Sigmoid colon (tissue), 7 donors: ENCODE results near the gene ARCN1. TPM values are rescaled to one million over a fixed set of nuclear protein-coding genes. Genes with fewer than 3 reads are reported as not detected.
"Not testable (repeated sequence)": the region's sequence is repeated elsewhere in the genome, so short reads cannot be mapped to it uniquely, and the experiment has no call there.

Experiments used
- DNase-seq: peaks from one replicate; pipeline ENCODE4 v3.0.0-alpha.2; 2019
- H3K27ac ChIP-seq, 4 donors: fragments of 200-600 bp; sonication (generic); one replicate each; pipeline ENCODE4 v1.5.1; 2016 to 2019; ENCODE audit warnings: mild to moderate bottlenecking in 1 of 4
- H3K27me3 ChIP-seq, 3 donors: fragments of 200-600 bp; sonication (generic); one replicate each; pipeline ENCODE4 v1.5.1; 2019; ENCODE audit warnings: mild to moderate bottlenecking in 1 of 3
- H3K36me3 ChIP-seq, 4 donors: fragments of 200-600 bp; sonication (generic); one replicate each; pipeline ENCODE4 v1.5.1; 2016 to 2019
- H3K4me1 ChIP-seq, 4 donors: fragments of 200-600 bp; sonication (generic); one replicate each; pipeline ENCODE4 v1.5.1; 2017 to 2019
- H3K4me3 ChIP-seq, 4 donors: fragments of 200-600 bp; sonication (generic); one replicate each; pipeline ENCODE4 v1.5.1; 2017 to 2019; ENCODE audit warnings: mild to moderate bottlenecking in 2 of 4, moderate library complexity in 1 of 4
- H3K9me3 ChIP-seq, 4 donors: fragments of 200-600 bp in 3 of 4; sonication (generic) in 3 of 4; one replicate each; pipeline versions ENCODE4 v1.5.1 to v1.6.1; 2013 to 2019
- EP300 ChIP-seq, 4 donors: sonication (generic); formaldehyde crosslinking; IDR thresholded peaks; one replicate each; pipeline ENCODE4 v1.6.1; 2017; ENCODE audit warnings: antibody characterized with exemption in 4 of 4
- POLR2A ChIP-seq, 2 donors: fragments of 450-650 bp; IDR thresholded peaks; one replicate each; pipeline ENCODE4 v1.6.1; 2016; ENCODE audit warnings: antibody characterized with exemption in 2 of 2, mild to moderate bottlenecking in 2 of 2, moderate library complexity in 2 of 2
- POLR2AphosphoS5 ChIP-seq, 4 donors: sonication (generic); formaldehyde crosslinking; IDR thresholded peaks; one replicate each; pipeline ENCODE4 v1.6.1; 2017; ENCODE audit warnings: antibody characterized with exemption in 4 of 4
- WGBS, 2 donors: extraction: QIAGEN DNeasy Blood & Tissue Kit; methylation state at CpG; one replicate each; pipeline ENCODE4 v1.1.7; 2013; 5-methylcytosine and 5-hydroxymethylcytosine counted together
- intact Hi-C: fragments of 100-400 bp; cut with DNase I; formaldehyde crosslinking; loops from one replicate; pipeline ENCODE4 v1.15.1; 2023
- polyA plus RNA-seq, 3 donors: library from polyadenylated mRNA; stranded (reverse); fragments of 200-250 nt; gene quantifications; one replicate each; pipeline ENCODE4 v1.2.3, GENCODE V29; 2013
- total RNA-seq, 4 donors: library from RNA; depleted of rRNA; stranded (reverse); fragments of >200 nt; gene quantifications; one replicate each; pipeline ENCODE4 v1.1.0, GENCODE V29; 2016
- TF ChIP-seq, protein P1 (sequence below), 4 experiments: fragments of 450-650 bp in 3 of 4; fragments of 200-600 bp in 1 of 4; IDR thresholded peaks; one replicate each; pipeline ENCODE4 v1.5.1; 2016 to 2019; ENCODE audit warnings: antibody characterized with exemption in 4 of 4, mild to moderate bottlenecking in 3 of 4, moderate library complexity in 2 of 4
- donor health status: healthy with polysubstance abuse.
- donor health status: Bipolar disorder and iron deficiency.
- donor health status: healthy.

ARCN1 gene
- total and polyA plus RNA-seq, 7 donors, result 74.9 to 105 (median 87.8) TPM

DNA sequence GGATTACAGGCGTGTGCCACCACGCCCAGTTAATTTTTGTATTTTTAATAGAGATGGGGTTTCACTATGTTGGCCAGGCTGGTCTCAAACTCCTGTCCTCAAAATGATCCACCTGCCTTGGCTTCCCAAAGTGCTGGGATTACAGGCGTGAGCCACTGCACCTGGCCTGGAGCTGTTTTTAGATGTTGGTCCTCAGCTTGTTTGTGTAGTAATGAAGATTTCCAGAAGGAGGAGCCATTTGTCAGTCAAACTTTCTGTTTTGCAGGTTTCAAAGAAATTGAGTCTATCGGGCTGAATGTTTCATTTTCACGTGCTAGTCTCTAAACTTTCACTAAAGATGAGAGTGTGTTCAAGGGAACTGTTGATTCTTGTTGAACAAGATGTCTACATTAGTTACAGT is 22.8 kb downstream of the ARCN1 start:
- Histone ChIP-seq H3K4me1 (peaks cover 0 to 21% (median 10%) of the 10 kb centered on the region in 4 donors), H3K27ac (peak overlapping the region; percentile 12 to 78 (median 44)), H3K36me3 (peaks cover 24 to 99% (median 61%) of the 10 kb centered on the region in 4 donors)
- H3K4me3 ChIP-seq, H3K27me3 ChIP-seq, intact Hi-C loops, H3K9me3 ChIP-seq, DNase-seq: not testable (repeated sequence)
- TF ChIP-seq, protein P1, sequence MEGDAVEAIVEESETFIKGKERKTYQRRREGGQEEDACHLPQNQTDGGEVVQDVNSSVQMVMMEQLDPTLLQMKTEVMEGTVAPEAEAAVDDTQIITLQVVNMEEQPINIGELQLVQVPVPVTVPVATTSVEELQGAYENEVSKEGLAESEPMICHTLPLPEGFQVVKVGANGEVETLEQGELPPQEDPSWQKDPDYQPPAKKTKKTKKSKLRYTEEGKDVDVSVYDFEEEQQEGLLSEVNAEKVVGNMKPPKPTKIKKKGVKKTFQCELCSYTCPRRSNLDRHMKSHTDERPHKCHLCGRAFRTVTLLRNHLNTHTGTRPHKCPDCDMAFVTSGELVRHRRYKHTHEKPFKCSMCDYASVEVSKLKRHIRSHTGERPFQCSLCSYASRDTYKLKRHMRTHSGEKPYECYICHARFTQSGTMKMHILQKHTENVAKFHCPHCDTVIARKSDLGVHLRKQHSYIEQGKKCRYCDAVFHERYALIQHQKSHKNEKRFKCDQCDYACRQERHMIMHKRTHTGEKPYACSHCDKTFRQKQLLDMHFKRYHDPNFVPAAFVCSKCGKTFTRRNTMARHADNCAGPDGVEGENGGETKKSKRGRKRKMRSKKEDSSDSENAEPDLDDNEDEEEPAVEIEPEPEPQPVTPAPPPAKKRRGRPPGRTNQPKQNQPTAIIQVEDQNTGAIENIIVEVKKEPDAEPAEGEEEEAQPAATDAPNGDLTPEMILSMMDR (IDR thresholded peaks at IDR 0.05), result peak; percentile 8 to 45 (median 39)
- WGBS, 2 donors, result 47 to 51% methylated on average over 5 of the region's 5 CpGs

DNA sequence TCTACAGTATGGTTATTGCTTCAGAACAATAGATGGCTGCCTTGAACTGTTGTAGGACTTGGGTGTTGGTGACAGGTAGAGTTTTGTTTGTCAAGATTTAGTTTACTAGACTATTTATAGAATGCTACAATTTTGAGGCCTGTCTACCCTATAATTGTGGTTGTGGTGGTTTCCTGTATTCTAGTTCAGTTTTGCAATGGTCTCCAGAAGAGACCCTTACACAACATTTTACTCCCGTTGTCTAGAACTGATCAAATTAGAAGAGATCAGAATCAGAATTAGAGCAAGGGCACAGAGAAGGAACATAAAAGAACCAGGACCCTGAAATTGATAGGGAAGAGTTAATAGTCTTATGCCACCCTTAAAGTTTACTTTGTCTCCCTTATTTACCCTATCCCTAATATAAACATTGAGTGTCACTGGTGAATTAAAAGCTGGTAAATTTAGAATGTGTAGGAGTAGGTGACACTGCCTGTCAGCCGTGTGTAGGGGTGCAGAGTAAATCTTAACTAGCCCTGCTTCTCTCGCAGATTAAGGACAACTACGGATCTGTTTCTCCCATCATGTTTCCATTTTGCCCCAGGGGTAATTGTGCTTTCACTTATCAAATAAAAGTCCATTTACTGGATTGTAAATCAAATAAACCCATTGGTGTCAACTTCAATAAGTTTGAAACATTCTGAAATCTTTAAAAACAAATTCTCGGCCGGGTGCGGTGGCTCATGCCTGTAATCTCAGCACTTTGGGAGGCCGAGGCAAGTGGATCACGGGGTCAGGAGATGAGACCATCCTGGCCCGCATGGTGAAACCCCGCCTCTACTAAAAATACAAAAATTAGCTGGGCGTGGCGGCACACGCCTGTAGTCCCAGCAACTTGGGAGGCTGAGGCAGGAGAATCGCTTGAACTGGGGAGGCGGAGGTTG is 24.3 kb downstream of the ARCN1 start:
- H3K9me3 ChIP-seq, result no peaks in the 10 kb centered on the region
- no peak for TF ChIP-seq POLR2AphosphoS5 (IDR thresholded peaks at IDR 0.05)
- TF ChIP-seq EP300 (IDR thresholded peaks at IDR 0.05), result no peak
- no peak for TF ChIP-seq POLR2A (IDR thresholded peaks at IDR 0.05)
- TF ChIP-seq, protein P1 (IDR thresholded peaks at IDR 0.05), result no peak
- peaks cover 0 to 21% (median 10%) of the 10 kb centered on the region in 4 donors for H3K4me1 ChIP-seq
- intact Hi-C loops, result no loop called here
- DNase-seq, result no peak
- peak overlapping the region in 2 of 4 donors; percentile 34 to 78 for H3K27ac ChIP-seq
- H3K4me3 ChIP-seq, result no peak overlapping the region
- 88 to 90% methylated on average over 16 of the region's 16 CpGs for WGBS, 2 donors
- H3K36me3 ChIP-seq, result peaks cover 22 to 99% (median 65%) of the 10 kb centered on the region in 4 donors
- H3K27me3 ChIP-seq, result no peaks in the 10 kb centered on the region

- peak; percentile 36 for DNase-seq
- H3K4me3 ChIP-seq, result no peak overlapping the region
- TF ChIP-seq EP300 (IDR thresholded peaks at IDR 0.05), result no peak
- no peak for TF ChIP-seq POLR2A (IDR thresholded peaks at IDR 0.05)
- intact Hi-C loops, result no loop called here
- peaks cover 0 to 15% (median 7%) of the 10 kb centered on the region in 4 donors for H3K4me1 ChIP-seq
- H3K9me3 ChIP-seq, result no peaks in the 10 kb centered on the region
- H3K27me3 ChIP-seq, result no peaks in the 10 kb centered on the region
- H3K36me3 ChIP-seq, result peaks cover 22 to 99% (median 71%) of the 10 kb centered on the region in 4 donors
- 95 to 96% methylated on average over 9 of the region's 9 CpGs for WGBS, 2 donors
- H3K27ac ChIP-seq, result no peak overlapping the region
Measured at GRCh38 chr11:118597556-118597955, 25.3 kb downstream of the ARCN1 start.

- WGBS, 2 donors, result 70 to 73% methylated on average over 3 of the region's 3 CpGs
- peak; percentile 41 for DNase-seq
- H3K9me3 ChIP-seq, result no peaks in the 10 kb centered on the region
- TF ChIP-seq POLR2A (IDR thresholded peaks at IDR 0.05), result no peak
- TF ChIP-seq POLR2AphosphoS5 (IDR thresholded peaks at IDR 0.05), result peak in 1 of 4 donors; percentile 11
- H3K27ac ChIP-seq, result peak overlapping the region in 3 of 4 donors; percentile 17 to 97 (median 90)
- peaks cover 4 to 57% (median 42%) of the 10 kb centered on the region in 4 donors for H3K36me3 ChIP-seq
- H3K4me1 ChIP-seq, result peaks cover 0 to 36% (median 30%) of the 10 kb centered on the region in 4 donors
- H3K4me3 ChIP-seq, result no peak overlapping the region
- no peaks in the 10 kb centered on the region for H3K27me3 ChIP-seq
- intact Hi-C loops, result no loop called here
Measured at GRCh38 chr11:118602331-118602730, 30.1 kb downstream of the ARCN1 start.

GRCh38 chr11:118603709-118604108 is 31.5 kb downstream of the ARCN1 start:
- H3K27me3 ChIP-seq, intact Hi-C loops, H3K4me3 ChIP-seq, H3K9me3 ChIP-seq: not testable (repeated sequence)
- Histone ChIP-seq H3K4me1 (peaks cover 0 to 39% (median 36%) of the 10 kb centered on the region in 4 donors), H3K27ac (peak overlapping the region; percentile 80 to 97 (median 91)), H3K36me3 (peaks cover 4 to 43% (median 30%) of the 10 kb centered on the region in 4 donors)
- WGBS, 2 donors, result 88 to 92% methylated on average over 8 of the region's 8 CpGs
- peak; percentile 64 for DNase-seq

GRCh38 chr11:118604566-118604965 is 32.4 kb downstream of the ARCN1 start:
- intact Hi-C loops, result no loop called here
- no peak overlapping the region for H3K4me3 ChIP-seq
- 80 to 87% methylated on average over 3 of the region's 3 CpGs for WGBS, 2 donors
- peak overlapping the region; percentile 80 to 97 (median 91) for H3K27ac ChIP-seq
- peaks cover 4 to 34% (median 25%) of the 10 kb centered on the region in 4 donors for H3K36me3 ChIP-seq
- H3K9me3 ChIP-seq, result no peaks in the 10 kb centered on the region
- TF ChIP-seq EP300 (IDR thresholded peaks at IDR 0.05) (no peak), POLR2AphosphoS5 (IDR thresholded peaks at IDR 0.05) (no peak), POLR2A (IDR thresholded peaks at IDR 0.05) (no peak)
- TF ChIP-seq, protein P1 (IDR thresholded peaks at IDR 0.05), result no peak
- no peaks in the 10 kb centered on the region for H3K27me3 ChIP-seq
- peaks cover 0 to 47% (median 43%) of the 10 kb centered on the region in 4 donors for H3K4me1 ChIP-seq
- no peak for DNase-seq
